Neural progenitor cell (in vitro differentiated cells): ENCODE measurements around the gene MYOM1. TPM values are rescaled to one million over a fixed set of nuclear protein-coding genes. Genes with fewer than 3 reads are reported as not detected.

Experiments
- DNase-seq: peaks from one replicate; pipeline ENCODE4 v3.0.0-alpha.2; 2016; ENCODE audit warnings: low spot score
- H2AFZ ChIP-seq: fragments of 200-600 bp; sonication (generic); replicated peaks from 2 replicates; pipeline ENCODE4 v1.6.1; 2016; ENCODE audit warnings: antibody characterized with exemption
- H3F3A ChIP-seq: fragments of 200-600 bp; sonication (generic); 2 replicates; pipeline ENCODE4 v1.6.1; 2016; ENCODE audit warnings: antibody characterized with exemption, low read depth
- H3K27ac ChIP-seq: fragments of 200-600 bp; sonication (generic); 2 replicates; pipeline ENCODE4 v1.5.1; 2016; ENCODE audit warnings: mild to moderate bottlenecking
- H3K27me3 ChIP-seq: fragments of 200-600 bp; sonication (generic); 2 replicates; pipeline ENCODE4 v1.6.1; 2016; ENCODE audit warnings: mild to moderate bottlenecking, moderate library complexity
- H3K36me3 ChIP-seq: fragments of 200-600 bp; sonication (generic); 2 replicates; pipeline ENCODE4 v1.5.1; 2016
- H3K4me1 ChIP-seq: fragments of 200-600 bp; sonication (generic); 2 replicates; pipeline ENCODE4 v1.6.1; 2016; ENCODE audit warnings: mixed run types
- H3K4me2 ChIP-seq: fragments of 200-600 bp; sonication (generic); 2 replicates; pipeline ENCODE4 v1.6.1; 2016
- H3K4me3 ChIP-seq: fragments of 200-600 bp; sonication (generic); 2 replicates; pipeline ENCODE4 v1.5.1; 2016
- H3K79me2 ChIP-seq: fragments of 200-600 bp; sonication (generic); 2 replicates; pipeline ENCODE4 v1.6.1; 2016; ENCODE audit warnings: low read depth
- H3K9ac ChIP-seq: fragments of 200-600 bp; sonication (generic); 2 replicates; pipeline ENCODE4 v1.6.1; 2016
- H3K9me3 ChIP-seq: fragments of 200-600 bp; sonication (generic); 2 replicates; pipeline ENCODE4 v1.5.1; 2016; ENCODE audit warnings: low read depth
- H4K20me1 ChIP-seq: fragments of 200-600 bp; sonication (generic); 2 replicates; pipeline ENCODE4 v1.6.1; 2016; ENCODE audit warnings: low read depth
- H3K27ac Mint-ChIP-seq: 3 replicates; pipeline ENCODE4 v1.8.0; 2021; ENCODE audit warnings: mixed read lengths
- H3K27me3 Mint-ChIP-seq: 2 replicates; pipeline ENCODE4 v1.8.0; 2022; ENCODE audit warnings: low read depth, mild to moderate bottlenecking, inconsistent platforms, moderate library complexity, mixed read lengths; ENCODE audit not compliant: insufficient read depth
- H3K36me3 Mint-ChIP-seq: 3 replicates; pipeline ENCODE4 v1.8.0; 2021; ENCODE audit warnings: mixed read lengths
- H3K4me1 Mint-ChIP-seq: 3 replicates; pipeline ENCODE4 v1.8.0; 2021; ENCODE audit warnings: mixed read lengths
- H3K4me3 Mint-ChIP-seq: 3 replicates; pipeline ENCODE4 v1.8.0; 2021; ENCODE audit warnings: mild to moderate bottlenecking, moderate library complexity, mixed read lengths
- H3K9me3 Mint-ChIP-seq: 3 replicates; pipeline ENCODE4 v1.8.0; 2020; ENCODE audit warnings: mixed read lengths
- EZH2 ChIP-seq: fragments of 200-600 bp; sonication (generic); IDR thresholded peaks from 2 replicates; pipeline ENCODE4 v1.6.1; 2017; ENCODE audit warnings: antibody characterized with exemption, mild to moderate bottlenecking, moderate library complexity
- EZH2phosphoT487 ChIP-seq: fragments of 200-600 bp; sonication (generic); IDR thresholded peaks from 2 replicates; pipeline ENCODE4 v1.6.1; 2017; ENCODE audit warnings: antibody characterized with exemption
- total RNA-seq: library from RNA; depleted of rRNA; stranded (reverse); fragments of >200 nt; gene quantifications from 2 replicates; pipeline ENCODE4 v1.2.3, GENCODE V29; 2015; ENCODE audit warnings: low replicate concordance
- TF ChIP-seq, protein P1 (sequence below): fragments of 200-600 bp; sonication (generic); IDR thresholded peaks from 2 replicates; pipeline ENCODE4 v1.5.1; 2017; ENCODE audit warnings: antibody characterized with exemption, mild to moderate bottlenecking

MYOM1 gene
- total RNA-seq, 1 donor from 2014 or later: 0.45 TPM

- no peaks in the 10 kb centered on the region for H3K36me3 ChIP-seq
- Mint-ChIP-seq H3K36me3 (no peaks in the 10 kb centered on the region), H3K27ac (peak overlapping the region; percentile 93), H3K27me3 (peaks cover 4% of the 10 kb centered on the region), H3K4me1 (peaks cover 20% of the 10 kb centered on the region), H3K4me3 (no peak overlapping the region), H3K9me3 (no peaks in the 10 kb centered on the region)
- H3K9ac ChIP-seq: no peak overlapping the region
- H2AFZ ChIP-seq: no peak overlapping the region
- no peaks in the 10 kb centered on the region for H3K9me3 ChIP-seq
- peak overlapping the region; percentile 11 for H3K4me2 ChIP-seq
- peaks cover 14% of the 10 kb centered on the region for H3F3A ChIP-seq
- no peaks in the 10 kb centered on the region for H3K27me3 ChIP-seq
- no peaks in the 10 kb centered on the region for H4K20me1 ChIP-seq
- no peak overlapping the region for H3K4me3 ChIP-seq
- H3K27ac ChIP-seq: peak overlapping the region; percentile 68
- peaks cover 26% of the 10 kb centered on the region for H3K4me1 ChIP-seq
- DNase-seq: peak; percentile 68
- H3K79me2 ChIP-seq: no peaks in the 10 kb centered on the region
- peak; percentile 72 for TF ChIP-seq EZH2phosphoT487
- TF ChIP-seq, protein P1, sequence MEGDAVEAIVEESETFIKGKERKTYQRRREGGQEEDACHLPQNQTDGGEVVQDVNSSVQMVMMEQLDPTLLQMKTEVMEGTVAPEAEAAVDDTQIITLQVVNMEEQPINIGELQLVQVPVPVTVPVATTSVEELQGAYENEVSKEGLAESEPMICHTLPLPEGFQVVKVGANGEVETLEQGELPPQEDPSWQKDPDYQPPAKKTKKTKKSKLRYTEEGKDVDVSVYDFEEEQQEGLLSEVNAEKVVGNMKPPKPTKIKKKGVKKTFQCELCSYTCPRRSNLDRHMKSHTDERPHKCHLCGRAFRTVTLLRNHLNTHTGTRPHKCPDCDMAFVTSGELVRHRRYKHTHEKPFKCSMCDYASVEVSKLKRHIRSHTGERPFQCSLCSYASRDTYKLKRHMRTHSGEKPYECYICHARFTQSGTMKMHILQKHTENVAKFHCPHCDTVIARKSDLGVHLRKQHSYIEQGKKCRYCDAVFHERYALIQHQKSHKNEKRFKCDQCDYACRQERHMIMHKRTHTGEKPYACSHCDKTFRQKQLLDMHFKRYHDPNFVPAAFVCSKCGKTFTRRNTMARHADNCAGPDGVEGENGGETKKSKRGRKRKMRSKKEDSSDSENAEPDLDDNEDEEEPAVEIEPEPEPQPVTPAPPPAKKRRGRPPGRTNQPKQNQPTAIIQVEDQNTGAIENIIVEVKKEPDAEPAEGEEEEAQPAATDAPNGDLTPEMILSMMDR: no peak
Measured at GRCh38 chr18:3180325-3180724, 39.4 kb downstream of the MYOM1 start.

- TF ChIP-seq EZH2phosphoT487: no peak
Measured at GRCh38 chr18:3179430-3180089, 40.2 kb downstream of the MYOM1 start.

GRCh38 chr18:3177902-3178687 is 41.7 kb downstream of the MYOM1 start:
- H3K27ac Mint-ChIP-seq: no peak overlapping the region
- H3K4me2 ChIP-seq: no peak overlapping the region
- no peak overlapping the region for H3K4me3 Mint-ChIP-seq
- H3K27ac ChIP-seq: no peak overlapping the region
- no peaks in the 10 kb centered on the region for H3K36me3 Mint-ChIP-seq
- peaks cover 11% of the 10 kb centered on the region for H3K4me1 Mint-ChIP-seq
- H3K79me2 ChIP-seq: no peaks in the 10 kb centered on the region
- H3K36me3 ChIP-seq: no peaks in the 10 kb centered on the region
- peak overlapping the region; percentile 20 for H2AFZ ChIP-seq
- peaks cover 20% of the 10 kb centered on the region for H3K4me1 ChIP-seq
- peaks cover 5% of the 10 kb centered on the region for H3K27me3 Mint-ChIP-seq
- no peak for DNase-seq
- no peak overlapping the region for H3K4me3 ChIP-seq
- H3K9me3 Mint-ChIP-seq: no peaks in the 10 kb centered on the region
- TF ChIP-seq, protein P1: no peak
- TF ChIP-seq EZH2 (no peak), EZH2phosphoT487 (no peak)
- H3K27me3 ChIP-seq: no peaks in the 10 kb centered on the region
- H3K9me3 ChIP-seq: no peaks in the 10 kb centered on the region
- H3K9ac ChIP-seq: no peak overlapping the region
- peaks cover 14% of the 10 kb centered on the region for H3F3A ChIP-seq
- no peaks in the 10 kb centered on the region for H4K20me1 ChIP-seq

More at GRCh38 chr18:3179430-3180089, 40.2 kb downstream of the MYOM1 start:
- H3K36me3 Mint-ChIP-seq: no peaks in the 10 kb centered on the region
- no peaks in the 10 kb centered on the region for H4K20me1 ChIP-seq
- no peaks in the 10 kb centered on the region for H3K9me3 ChIP-seq
- H3K9me3 Mint-ChIP-seq: no peaks in the 10 kb centered on the region
- peaks cover 4% of the 10 kb centered on the region for H3K27me3 Mint-ChIP-seq
- H3K4me2 ChIP-seq: peak overlapping the region; percentile 37
- DNase-seq: peak; percentile 13
- no peaks in the 10 kb centered on the region for H3K79me2 ChIP-seq
- peaks cover 14% of the 10 kb centered on the region for H3F3A ChIP-seq
- H3K27ac ChIP-seq: peak overlapping the region; percentile 68
- H2AFZ ChIP-seq: peak overlapping the region; percentile 7
- no peak overlapping the region for H3K9ac ChIP-seq
- peaks cover 23% of the 10 kb centered on the region for H3K4me1 ChIP-seq
- peak overlapping the region; percentile 76 for H3K27ac Mint-ChIP-seq
- H3K4me1 Mint-ChIP-seq: peaks cover 18% of the 10 kb centered on the region
- H3K36me3 ChIP-seq: no peaks in the 10 kb centered on the region
- no peak overlapping the region for H3K4me3 Mint-ChIP-seq
- H3K27me3 ChIP-seq: no peaks in the 10 kb centered on the region
- H3K4me3 ChIP-seq: no peak overlapping the region
